A673 (cell line): Measurements from ENCODE around the gene MAP3K13.

Source experiments
- EZH2 ChIP-seq: fragments of 200-600 bp; sonication (generic); IDR thresholded peaks from 2 replicates; pipeline ENCODE4 v1.6.1; 2017; ENCODE audit warnings: borderline replicate concordance, low read depth, mild to moderate bottlenecking, mixed read lengths, antibody characterized with exemption, low read length; ENCODE audit not compliant: poor library complexity, severe bottlenecking
- TF ChIP-seq, protein P1 (sequence below): fragments of 300-800, 200-600 bp; sonication (generic); conservative IDR thresholded peaks from 2 replicates; pipeline ENCODE4 v1.5.1; 2017; ENCODE audit warnings: low read depth, mild to moderate bottlenecking, antibody characterized with exemption, low read length, moderate library complexity, mixed read lengths

DNA sequence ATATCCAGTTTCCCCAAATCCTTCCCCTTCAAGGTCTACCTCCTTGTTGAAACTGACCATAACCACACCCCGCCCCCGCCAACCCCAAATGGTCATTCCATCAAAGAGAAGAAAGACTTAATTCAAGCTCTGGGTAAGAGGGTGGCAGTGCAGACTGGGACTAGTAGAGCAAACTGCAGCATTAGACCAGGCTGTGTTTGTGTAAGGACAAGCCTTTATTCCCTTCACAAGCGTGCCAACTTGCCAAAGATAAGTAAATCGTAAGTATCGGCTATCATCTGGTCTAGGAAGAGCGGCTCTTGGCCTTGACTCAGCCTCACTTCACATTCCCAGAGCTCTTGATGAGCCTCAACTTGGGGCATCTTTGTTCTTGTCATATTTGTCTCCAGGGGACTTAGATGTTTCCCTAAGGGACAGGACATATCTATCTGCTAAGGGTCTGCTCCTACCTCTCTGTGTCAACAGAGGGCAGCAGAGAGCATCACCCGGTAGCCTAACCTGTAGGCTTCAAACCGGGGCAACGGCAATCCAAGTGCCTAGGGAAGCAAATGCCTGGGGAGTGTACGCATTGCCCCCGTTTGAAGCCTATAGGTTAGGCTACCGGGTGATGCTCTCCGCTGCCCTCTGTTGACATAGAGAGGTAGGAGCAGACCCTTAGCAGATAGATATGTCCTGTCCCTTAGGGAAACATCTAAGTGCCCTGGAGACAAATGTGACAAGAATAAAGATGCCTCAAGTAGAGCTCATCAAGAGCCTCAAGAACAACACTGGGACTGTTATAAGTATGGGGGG lies 8.9 kb upstream of the MAP3K13 start:
- TF ChIP-seq, protein P1, sequence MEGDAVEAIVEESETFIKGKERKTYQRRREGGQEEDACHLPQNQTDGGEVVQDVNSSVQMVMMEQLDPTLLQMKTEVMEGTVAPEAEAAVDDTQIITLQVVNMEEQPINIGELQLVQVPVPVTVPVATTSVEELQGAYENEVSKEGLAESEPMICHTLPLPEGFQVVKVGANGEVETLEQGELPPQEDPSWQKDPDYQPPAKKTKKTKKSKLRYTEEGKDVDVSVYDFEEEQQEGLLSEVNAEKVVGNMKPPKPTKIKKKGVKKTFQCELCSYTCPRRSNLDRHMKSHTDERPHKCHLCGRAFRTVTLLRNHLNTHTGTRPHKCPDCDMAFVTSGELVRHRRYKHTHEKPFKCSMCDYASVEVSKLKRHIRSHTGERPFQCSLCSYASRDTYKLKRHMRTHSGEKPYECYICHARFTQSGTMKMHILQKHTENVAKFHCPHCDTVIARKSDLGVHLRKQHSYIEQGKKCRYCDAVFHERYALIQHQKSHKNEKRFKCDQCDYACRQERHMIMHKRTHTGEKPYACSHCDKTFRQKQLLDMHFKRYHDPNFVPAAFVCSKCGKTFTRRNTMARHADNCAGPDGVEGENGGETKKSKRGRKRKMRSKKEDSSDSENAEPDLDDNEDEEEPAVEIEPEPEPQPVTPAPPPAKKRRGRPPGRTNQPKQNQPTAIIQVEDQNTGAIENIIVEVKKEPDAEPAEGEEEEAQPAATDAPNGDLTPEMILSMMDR: peak; percentile 71
- TF ChIP-seq EZH2: no peak
